ENCODE measurements around the gene MCCC2. TPM values are rescaled to one million over a fixed set of nuclear protein-coding genes. Genes with fewer than 3 reads are reported as not detected.

MCCC2 gene
- total and polyA plus RNA-seq, 2 donors (not counting 1 experiment from before 2014, with no cell fraction given): 25.7 to 49.7 TPM

DNA sequence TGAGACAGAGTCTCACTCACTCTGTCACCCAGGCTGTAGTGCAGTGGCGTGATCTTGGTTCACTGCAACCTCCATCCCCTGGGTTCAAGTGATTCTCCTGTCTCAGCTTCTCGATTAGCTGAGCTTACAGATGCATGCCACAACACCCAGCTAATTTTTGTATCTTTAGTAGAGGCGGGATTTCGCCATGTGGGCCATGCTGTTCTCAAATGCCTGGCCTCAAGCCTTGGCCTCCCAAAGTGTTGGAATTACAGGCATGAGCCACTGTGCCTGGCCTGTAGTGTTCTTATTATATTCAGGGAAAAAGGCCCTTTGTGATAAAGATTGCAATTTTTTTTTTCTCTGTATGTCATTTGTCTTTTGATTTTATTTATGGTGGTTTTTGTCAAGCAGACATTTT lies 24.0 kb upstream of the MCCC2 start:
- H3K4me3 ChIP-seq (ENCODE audit: control extremely low read depth in 1 of 5, extremely low read depth in 1 of 5, insufficient read depth in 1 of 5, low read depth in 2 of 5, low read length in 4 of 5): no peak overlapping the region
- ChIA-PET CTCF (interaction anchor here (1.3 kb wide), 1 partner anchor 87 kb away, joined by 3 read pairs; no protein-coding TSS in a partner anchor), POLR2A (no interaction called here)
- no peak overlapping the region for H3K27ac Mint-ChIP-seq
- H3K4me1 Mint-ChIP-seq: no peaks in the 10 kb centered on the region
- no peaks in the 10 kb centered on the region for H4K20me1 ChIP-seq (ENCODE audit: control insufficient read depth, insufficient read depth, low read length, poor library complexity, severe bottlenecking)
- H3K27ac ChIP-seq (ENCODE audit: low read length in 2 of 2): no peak overlapping the region
- no peak overlapping the region for H3K9ac ChIP-seq (ENCODE audit: low read length)
- no peaks in the 10 kb centered on the region for H3K27me3 Mint-ChIP-seq
- H3K79me2 ChIP-seq (ENCODE audit: control insufficient read depth, insufficient read depth, low read length): no peaks in the 10 kb centered on the region
- no peak overlapping the region for H2AFZ ChIP-seq (ENCODE audit: insufficient read depth, low read depth, low read length, poor library complexity, severe bottlenecking)
- no peak overlapping the region for H3K4me3 Mint-ChIP-seq
- no peak for DNase-seq
- no peaks in the 10 kb centered on the region for H3K4me1 ChIP-seq (ENCODE audit: control insufficient read depth in 2 of 2, insufficient read depth in 2 of 2, low read length in 2 of 2)
- intact Hi-C loops (cut with micrococcal nuclease): no loop called here
- no peak for ATAC-seq (ENCODE audit: low read depth)
- no peaks in the 10 kb centered on the region for H3K9me3 Mint-ChIP-seq (ENCODE audit: insufficient read depth)
- TF ChIP-seq, protein P1, sequence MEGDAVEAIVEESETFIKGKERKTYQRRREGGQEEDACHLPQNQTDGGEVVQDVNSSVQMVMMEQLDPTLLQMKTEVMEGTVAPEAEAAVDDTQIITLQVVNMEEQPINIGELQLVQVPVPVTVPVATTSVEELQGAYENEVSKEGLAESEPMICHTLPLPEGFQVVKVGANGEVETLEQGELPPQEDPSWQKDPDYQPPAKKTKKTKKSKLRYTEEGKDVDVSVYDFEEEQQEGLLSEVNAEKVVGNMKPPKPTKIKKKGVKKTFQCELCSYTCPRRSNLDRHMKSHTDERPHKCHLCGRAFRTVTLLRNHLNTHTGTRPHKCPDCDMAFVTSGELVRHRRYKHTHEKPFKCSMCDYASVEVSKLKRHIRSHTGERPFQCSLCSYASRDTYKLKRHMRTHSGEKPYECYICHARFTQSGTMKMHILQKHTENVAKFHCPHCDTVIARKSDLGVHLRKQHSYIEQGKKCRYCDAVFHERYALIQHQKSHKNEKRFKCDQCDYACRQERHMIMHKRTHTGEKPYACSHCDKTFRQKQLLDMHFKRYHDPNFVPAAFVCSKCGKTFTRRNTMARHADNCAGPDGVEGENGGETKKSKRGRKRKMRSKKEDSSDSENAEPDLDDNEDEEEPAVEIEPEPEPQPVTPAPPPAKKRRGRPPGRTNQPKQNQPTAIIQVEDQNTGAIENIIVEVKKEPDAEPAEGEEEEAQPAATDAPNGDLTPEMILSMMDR (IDR thresholded peaks at IDR 0.05): no peak
- TF ChIP-seq EZH2 (IDR thresholded peaks at IDR 0.05; ENCODE audit: borderline replicate concordance, insufficient read depth, low read depth, low read length, poor library complexity, severe bottlenecking): no peak
- 100% methylated on average over 4 of the region's 4 CpGs for WGBS (ENCODE audit: insufficient coverage)
- H3K27me3 ChIP-seq (replicated peaks in 1 of 4; ENCODE audit: control extremely low read depth in 1 of 4, control insufficient read depth in 3 of 4, insufficient read depth in 4 of 4, low read length in 3 of 4): no peaks in the 10 kb centered on the region
- H3K4me2 ChIP-seq (replicated peaks; ENCODE audit: low read depth, low read length, poor library complexity, severe bottlenecking): no peak overlapping the region
- no peaks in the 10 kb centered on the region for H3K9me3 ChIP-seq (ENCODE audit: control extremely low read depth in 1 of 3, control insufficient read depth in 2 of 3, insufficient read depth in 1 of 3, low read length in 2 of 3)
- H3K36me3 ChIP-seq (replicated peaks in 1 of 2; ENCODE audit: control extremely low read depth in 1 of 2, control insufficient read depth in 1 of 2, extremely low read depth in 1 of 2, insufficient read depth in 2 of 2, low read length in 1 of 2): peaks cover 4 to 58% of the 10 kb centered on the region in 2 experiments

DNA sequence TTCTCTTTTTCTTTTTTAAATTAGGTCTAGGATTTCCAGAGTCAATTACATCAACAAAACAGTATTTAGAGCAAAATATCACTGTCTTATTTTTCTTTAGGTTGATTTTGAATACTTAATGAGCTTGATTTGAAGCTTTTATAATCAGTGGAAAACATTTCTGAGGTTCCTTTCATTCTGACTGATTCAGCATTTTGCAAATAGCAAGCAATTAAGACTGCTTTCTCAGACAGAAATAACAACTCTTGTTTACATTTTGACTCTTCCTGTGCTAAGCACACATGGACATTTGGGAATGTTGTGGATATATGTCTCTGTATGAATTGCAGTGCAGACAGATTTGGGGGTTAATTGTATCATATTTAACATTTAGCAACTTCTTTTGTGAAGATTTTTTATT lies 22.2 kb upstream of the MCCC2 start:
- CTCF ChIA-PET: no interaction called here

More for the DNA sequence above, 22.2 kb upstream of the MCCC2 start:
- POLR2A ChIA-PET: no interaction called here
- Histone ChIP-seq H4K20me1 (ENCODE audit: control insufficient read depth, insufficient read depth, low read length, poor library complexity, severe bottlenecking) (no peaks in the 10 kb centered on the region), H3K9ac (ENCODE audit: low read length) (no peak overlapping the region), H2AFZ (ENCODE audit: insufficient read depth, low read depth, low read length, poor library complexity, severe bottlenecking) (no peak overlapping the region), H3K9me3 (ENCODE audit: control extremely low read depth in 1 of 3, control insufficient read depth in 2 of 3, insufficient read depth in 1 of 3, low read length in 2 of 3) (no peaks in the 10 kb centered on the region), H3K4me3 (ENCODE audit: control extremely low read depth in 1 of 5, extremely low read depth in 1 of 5, insufficient read depth in 1 of 5, low read depth in 2 of 5, low read length in 4 of 5) (no peak overlapping the region), H3K4me2 (replicated peaks; ENCODE audit: low read depth, low read length, poor library complexity, severe bottlenecking) (no peak overlapping the region), H3K36me3 (replicated peaks in 1 of 2; ENCODE audit: control extremely low read depth in 1 of 2, control insufficient read depth in 1 of 2, extremely low read depth in 1 of 2, insufficient read depth in 2 of 2, low read length in 1 of 2) (peaks cover 4 to 48% of the 10 kb centered on the region in 2 experiments), H3K79me2 (ENCODE audit: control insufficient read depth, insufficient read depth, low read length) (no peaks in the 10 kb centered on the region), H3K27me3 (replicated peaks in 1 of 4; ENCODE audit: control extremely low read depth in 1 of 4, control insufficient read depth in 3 of 4, insufficient read depth in 4 of 4, low read length in 3 of 4) (no peaks in the 10 kb centered on the region), H3K27ac (ENCODE audit: low read length in 2 of 2) (no peak overlapping the region), H3K4me1 (ENCODE audit: control insufficient read depth in 2 of 2, insufficient read depth in 2 of 2, low read length in 2 of 2) (no peaks in the 10 kb centered on the region)
- Mint-ChIP-seq H3K4me1 (no peaks in the 10 kb centered on the region), H3K27me3 (no peaks in the 10 kb centered on the region), H3K4me3 (no peak overlapping the region), H3K9me3 (ENCODE audit: insufficient read depth) (no peaks in the 10 kb centered on the region), H3K27ac (no peak overlapping the region)
- DNase-seq (no peak), ATAC-seq (ENCODE audit: low read depth) (no peak)
- TF ChIP-seq EZH2 (IDR thresholded peaks at IDR 0.05; ENCODE audit: borderline replicate concordance, insufficient read depth, low read depth, low read length, poor library complexity, severe bottlenecking): no peak
- TF ChIP-seq, protein P1 (IDR thresholded peaks at IDR 0.05): no peak
- intact Hi-C loops (cut with micrococcal nuclease): no loop called here

Measured in B cell (primary cell).